ENCODE results near the gene PTPA.

DNA sequence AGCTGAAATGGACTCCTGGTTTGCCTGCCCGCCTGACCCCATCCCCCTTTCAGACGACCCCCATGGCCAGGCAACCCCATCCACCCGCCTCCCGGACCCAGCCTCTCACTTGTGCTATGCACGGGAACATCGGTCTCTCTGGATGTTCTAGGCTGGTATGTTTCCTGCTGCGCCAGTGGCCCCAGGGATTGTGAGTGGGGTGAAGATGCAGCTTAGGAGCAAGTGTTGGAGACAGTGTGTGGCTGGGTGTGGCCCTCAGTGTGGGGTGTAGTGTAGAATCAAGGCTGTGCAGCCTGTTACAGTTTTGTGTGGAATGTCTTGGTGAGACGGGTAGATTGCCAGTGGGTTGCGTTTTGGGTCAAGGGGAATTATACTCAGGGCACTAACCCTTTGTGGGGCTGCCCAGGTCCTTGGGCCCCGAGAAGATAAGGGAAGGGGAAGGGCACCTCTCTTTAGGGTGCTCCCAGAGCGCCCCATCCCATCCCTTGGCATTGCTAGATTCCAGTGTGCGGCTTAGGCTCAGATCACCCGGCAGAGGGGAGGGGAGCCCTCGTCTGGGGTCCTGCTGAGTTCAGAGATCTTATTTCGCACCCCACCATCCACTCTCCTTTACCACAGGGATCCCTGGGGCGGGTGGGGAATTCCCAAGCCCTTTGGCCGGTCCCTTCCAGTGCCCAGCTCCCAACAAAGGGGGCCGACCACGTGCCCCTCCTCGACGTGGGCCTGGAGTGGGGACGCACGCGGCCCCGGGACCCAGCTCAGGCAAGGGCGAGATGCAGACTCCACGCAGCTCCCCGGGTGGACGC is 62.3 kb downstream of the PTPA start:
- TF ChIP-seq, protein P1, sequence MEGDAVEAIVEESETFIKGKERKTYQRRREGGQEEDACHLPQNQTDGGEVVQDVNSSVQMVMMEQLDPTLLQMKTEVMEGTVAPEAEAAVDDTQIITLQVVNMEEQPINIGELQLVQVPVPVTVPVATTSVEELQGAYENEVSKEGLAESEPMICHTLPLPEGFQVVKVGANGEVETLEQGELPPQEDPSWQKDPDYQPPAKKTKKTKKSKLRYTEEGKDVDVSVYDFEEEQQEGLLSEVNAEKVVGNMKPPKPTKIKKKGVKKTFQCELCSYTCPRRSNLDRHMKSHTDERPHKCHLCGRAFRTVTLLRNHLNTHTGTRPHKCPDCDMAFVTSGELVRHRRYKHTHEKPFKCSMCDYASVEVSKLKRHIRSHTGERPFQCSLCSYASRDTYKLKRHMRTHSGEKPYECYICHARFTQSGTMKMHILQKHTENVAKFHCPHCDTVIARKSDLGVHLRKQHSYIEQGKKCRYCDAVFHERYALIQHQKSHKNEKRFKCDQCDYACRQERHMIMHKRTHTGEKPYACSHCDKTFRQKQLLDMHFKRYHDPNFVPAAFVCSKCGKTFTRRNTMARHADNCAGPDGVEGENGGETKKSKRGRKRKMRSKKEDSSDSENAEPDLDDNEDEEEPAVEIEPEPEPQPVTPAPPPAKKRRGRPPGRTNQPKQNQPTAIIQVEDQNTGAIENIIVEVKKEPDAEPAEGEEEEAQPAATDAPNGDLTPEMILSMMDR (IDR thresholded peaks at IDR 0.05) = no peak
- no peak for TF ChIP-seq ZFX (IDR thresholded peaks at IDR 0.05; ENCODE audit: borderline replicate concordance)
